Left ventricle myocardium superior (tissue), 1 donor: ENCODE results near the gene FRZB. TPM values are rescaled to one million over a fixed set of nuclear protein-coding genes. Genes with fewer than 3 reads are reported as not detected.

Source experiments
- ATAC-seq: fragments of 200-7000 bp; cut with Tn5 transposase; one replicate; pipeline ENCODE4 v1.9.1; 2020; ENCODE audit warnings: mild to moderate bottlenecking, moderate library complexity
- DNase-seq: peaks from one replicate; pipeline ENCODE4 v3.0.0-alpha.2; 2020
- intact Hi-C: fragments of 100-400 bp; cut with micrococcal nuclease; formaldehyde crosslinking; loops from one replicate; pipeline ENCODE4 v1.11.0; 2022
- total RNA-seq: library from RNA; stranded (reverse); fragmentation: NEBNext Ultra II Directional; extraction: Animal tissue kit (Norgen Biotek cat#: 25700); gene quantifications from one replicate; pipeline ENCODE4 v1.2.1, GENCODE V29; 2021
- donor health status: DM: no; HTN: yes; CAD: no; lungs with severe emphysema.

The FRZB gene
- total RNA-seq, 1 donor from 2014 or later = 1.1 TPM

- DNase-seq = no peak
- no peak for ATAC-seq
- intact Hi-C loops = no loop called here
Observed at GRCh38 chr2:182854375-182855105, 11.9 kb downstream of the FRZB start.

DNA sequence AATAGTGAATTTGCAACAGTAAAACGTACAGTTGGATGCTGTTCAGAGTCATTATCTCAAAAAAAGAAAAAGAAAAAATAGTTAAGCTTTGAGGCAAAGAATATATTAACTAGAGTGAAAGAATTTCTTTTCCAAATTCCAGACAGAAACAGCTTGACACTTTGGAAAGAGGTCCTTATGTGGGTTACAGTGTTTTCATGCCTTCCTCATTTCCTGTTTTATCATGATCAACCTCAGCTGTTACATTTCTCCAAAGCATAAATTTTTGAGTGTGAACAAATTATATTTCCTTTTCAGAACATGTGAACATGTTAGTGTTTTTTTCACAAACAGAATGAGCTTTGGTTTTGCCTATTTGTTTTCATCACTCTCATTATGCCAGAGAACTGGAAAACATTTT lies 13.6 kb downstream of the FRZB start:
- no peak for ATAC-seq
- intact Hi-C loops = no loop called here
- no peak for DNase-seq

DNA sequence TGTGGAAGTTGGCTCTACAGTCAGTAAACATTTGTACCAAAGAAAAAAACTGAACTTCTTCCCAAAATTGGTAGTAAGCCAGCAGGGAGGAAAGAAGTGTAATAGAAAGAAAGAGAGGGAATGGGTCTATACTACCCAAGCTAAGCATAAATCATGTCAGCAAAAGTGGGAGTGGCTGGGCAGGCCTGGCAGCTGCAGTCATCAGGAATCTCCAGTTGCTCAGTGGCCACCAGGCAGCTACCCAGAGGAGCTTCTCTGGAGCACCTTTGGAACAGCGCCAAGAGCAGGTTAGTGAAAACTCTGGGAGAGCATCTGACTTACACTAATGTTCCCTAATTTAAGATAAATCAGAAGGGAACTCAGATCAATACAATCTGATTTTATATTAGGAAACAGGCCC lies 14.3 kb downstream of the FRZB start:
- ATAC-seq = no peak
- intact Hi-C loops = no loop called here
- no peak for DNase-seq

GRCh38 chr2:182845794-182846417 lies 20.5 kb downstream of the FRZB start:
- intact Hi-C loops = no loop called here
- no peak for DNase-seq
- ATAC-seq = no peak

- intact Hi-C loops = no loop called here
- DNase-seq = no peak
- ATAC-seq = no peak
Observed at GRCh38 chr2:182836451-182836850, 30.0 kb downstream of the FRZB start.

DNA sequence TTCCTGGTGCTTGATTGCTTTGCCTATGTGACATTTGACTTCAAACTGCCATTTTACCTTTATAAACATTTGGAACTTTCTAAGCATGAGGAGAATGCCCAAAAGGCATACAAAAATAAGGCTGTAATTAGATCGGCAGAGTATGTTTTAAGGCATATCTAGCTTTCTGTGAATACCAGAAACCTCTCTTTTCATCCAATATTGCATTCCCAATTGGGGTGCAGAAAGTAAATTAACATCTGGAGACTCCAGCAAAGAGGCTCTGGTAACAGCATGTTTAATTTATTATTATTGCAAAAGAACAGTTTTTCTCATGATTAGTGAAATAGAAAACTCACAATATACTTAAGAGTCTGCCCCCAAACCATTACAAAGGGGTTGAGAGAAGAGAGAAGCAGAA lies 32.1 kb downstream of the FRZB start:
- ATAC-seq (no peak), DNase-seq (no peak)
- intact Hi-C loops = no loop called here

DNA sequence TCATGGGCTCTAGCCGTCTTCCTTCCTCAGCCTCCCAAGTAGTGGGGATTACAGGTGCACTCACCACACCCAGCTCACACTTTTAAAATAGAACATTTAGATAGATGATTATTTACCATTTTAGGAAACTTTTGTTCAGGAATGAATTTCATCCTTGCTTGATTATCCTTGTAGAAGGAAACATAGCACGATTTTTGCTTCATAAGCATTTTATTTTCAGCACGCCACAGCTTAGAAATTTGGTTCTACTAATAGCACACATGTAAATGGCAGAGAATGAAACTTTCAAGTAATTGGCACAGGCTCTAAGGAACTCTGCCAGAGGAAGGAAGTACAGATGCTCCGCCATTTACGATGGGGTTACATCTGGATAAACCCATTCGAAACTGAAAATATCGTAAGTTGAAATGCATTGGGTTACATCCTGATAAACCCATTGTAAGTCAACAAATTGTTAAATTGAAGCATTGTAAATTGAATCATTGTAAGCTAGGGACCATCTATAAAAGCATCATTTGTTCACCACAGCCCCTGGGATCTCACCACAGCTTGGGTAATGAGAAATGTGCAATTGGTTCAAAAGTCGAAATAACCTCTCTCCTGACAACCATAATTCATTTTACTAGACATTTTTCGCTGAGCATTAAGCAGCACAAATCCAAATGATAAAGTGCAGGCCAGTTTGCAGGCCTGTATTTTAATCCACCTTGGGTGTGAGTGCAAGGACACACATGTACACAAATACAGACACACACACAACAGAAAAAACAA lies 33.2 kb downstream of the FRZB start:
- DNase-seq (no peak), ATAC-seq (no peak)
- intact Hi-C loops = no loop called here

- ATAC-seq = no peak
- intact Hi-C loops = no loop called here
- DNase-seq = no peak
Observed at GRCh38 chr2:182831921-182832320, 34.5 kb downstream of the FRZB start.

GRCh38 chr2:182831101-182831500 lies 35.3 kb downstream of the FRZB start:
- no peak for ATAC-seq
- DNase-seq = no peak
- intact Hi-C loops = no loop called here

- DNase-seq (no peak), ATAC-seq (no peak)
- intact Hi-C loops = no loop called here
Observed at GRCh38 chr2:182827182-182827879, 39.1 kb downstream of the FRZB start.

DNA sequence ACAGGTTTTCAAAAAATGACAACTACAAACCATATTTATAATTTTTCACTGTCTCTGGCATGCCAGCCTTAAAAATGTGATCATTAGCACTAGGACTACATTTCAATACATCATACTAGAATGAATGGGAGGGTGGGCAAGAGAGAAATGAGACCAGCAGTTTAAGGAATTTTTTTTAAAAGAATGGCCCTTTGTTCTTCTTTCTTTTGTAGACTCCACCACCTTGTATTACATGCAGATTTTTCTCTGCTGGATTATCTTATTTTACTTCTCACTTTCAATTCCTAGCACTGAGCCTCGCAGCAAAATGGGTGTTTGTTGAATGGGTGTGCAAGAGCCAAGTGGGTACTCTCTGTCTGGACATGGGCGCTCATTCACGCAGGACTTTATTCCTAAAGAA lies 39.9 kb downstream of the FRZB start:
- ATAC-seq (no peak), DNase-seq (no peak)
- intact Hi-C loops = no loop called here

DNA sequence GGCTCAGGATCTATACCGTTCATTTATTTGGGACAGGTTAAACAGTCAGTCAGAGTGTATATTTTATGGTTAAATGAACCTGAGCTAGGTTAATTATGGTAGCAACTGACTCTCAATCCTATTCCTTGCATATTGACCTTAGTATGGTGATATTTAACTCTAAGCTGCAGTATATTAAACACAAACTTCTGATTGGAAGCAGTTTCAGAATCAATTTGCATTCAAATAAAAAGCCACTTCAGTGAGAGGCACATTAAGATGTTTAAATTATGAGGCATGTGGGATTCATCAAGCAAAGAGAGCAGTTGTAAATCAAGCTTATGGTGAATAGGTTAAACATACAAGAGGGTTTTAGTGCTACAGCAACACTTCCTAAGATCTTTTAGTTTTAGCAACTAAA lies 40.4 kb downstream of the FRZB start:
- no peak for DNase-seq
- intact Hi-C loops = no loop called here
- no peak for ATAC-seq

DNA sequence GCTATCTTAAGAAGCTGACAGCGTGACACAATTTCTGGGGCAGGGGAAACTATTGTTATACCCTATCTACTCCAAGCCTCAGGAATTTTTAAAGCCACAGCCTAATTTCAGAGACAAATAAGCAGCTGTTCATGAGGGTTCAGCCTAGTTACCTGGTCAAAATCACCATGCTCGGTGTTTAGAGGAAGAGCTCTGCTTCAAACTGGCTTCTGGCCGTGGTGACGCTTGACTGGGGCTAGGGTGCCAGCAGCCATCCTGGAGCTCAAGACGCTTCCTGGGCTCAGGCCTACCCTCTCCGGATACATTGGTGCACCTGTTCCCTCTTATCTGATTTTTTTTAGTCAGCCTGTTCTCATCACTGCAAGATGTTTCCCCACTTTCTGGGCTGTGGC lies 41.7 kb downstream of the FRZB start:
- intact Hi-C loops = no loop called here
- DNase-seq (no peak), ATAC-seq (no peak)

DNA sequence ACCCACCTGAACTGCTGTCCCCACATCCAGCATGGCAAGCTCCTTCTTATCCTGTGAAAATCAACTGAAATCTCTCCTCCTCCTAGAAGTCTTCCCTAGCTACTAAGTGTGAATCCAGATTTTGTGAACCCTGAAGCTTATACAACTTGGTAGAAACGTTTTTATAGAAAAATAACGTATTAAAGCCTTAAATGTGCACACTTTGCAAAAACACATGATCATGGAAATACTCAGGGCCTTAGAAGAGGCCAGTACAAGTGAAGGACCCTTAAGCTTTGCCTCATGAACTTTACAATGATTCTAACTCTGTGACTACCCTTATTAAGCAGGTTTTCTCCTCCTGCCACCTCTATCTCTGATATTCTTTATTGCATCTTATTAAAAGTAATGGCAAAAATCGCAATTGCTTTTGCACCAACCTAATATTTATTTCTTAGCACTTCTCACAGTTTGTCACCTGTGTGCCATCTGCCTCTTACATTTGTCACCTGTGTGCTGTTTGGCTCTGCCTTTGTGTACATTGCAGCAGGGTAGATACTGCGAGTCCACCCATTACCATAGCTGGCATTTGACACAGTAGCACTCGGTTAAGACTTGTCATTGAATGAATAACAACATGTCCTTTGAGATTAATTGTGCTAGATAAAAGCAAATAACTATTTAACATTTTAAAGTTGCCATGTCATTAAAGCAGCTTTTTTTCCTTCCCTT lies 42.2 kb downstream of the FRZB start:
- ATAC-seq (no peak), DNase-seq (no peak)
- intact Hi-C loops = no loop called here

GRCh38 chr2:182822733-182823132 lies 43.7 kb downstream of the FRZB start:
- intact Hi-C loops = no loop called here
- DNase-seq (no peak), ATAC-seq (no peak)

DNA sequence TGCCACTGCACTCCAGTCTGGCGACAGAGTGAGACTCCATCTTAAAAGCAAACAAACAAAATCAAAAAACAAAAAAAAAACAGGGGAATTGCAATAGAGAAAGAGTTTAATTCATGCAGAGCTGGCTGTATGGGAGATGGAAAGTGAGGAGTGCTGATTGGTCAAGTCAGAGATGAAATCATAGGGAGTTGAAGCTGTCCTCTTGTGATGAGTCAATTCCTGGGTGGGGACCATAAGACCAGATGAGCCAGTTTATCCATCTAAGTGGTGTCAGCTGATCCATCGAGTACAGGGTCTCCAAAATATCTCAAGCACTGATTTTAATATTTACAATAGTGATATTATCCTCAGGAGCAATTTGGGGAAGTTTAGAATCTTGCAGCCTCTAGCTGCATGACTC lies 45.3 kb downstream of the FRZB start:
- no peak for ATAC-seq
- intact Hi-C loops = no loop called here

DNA sequence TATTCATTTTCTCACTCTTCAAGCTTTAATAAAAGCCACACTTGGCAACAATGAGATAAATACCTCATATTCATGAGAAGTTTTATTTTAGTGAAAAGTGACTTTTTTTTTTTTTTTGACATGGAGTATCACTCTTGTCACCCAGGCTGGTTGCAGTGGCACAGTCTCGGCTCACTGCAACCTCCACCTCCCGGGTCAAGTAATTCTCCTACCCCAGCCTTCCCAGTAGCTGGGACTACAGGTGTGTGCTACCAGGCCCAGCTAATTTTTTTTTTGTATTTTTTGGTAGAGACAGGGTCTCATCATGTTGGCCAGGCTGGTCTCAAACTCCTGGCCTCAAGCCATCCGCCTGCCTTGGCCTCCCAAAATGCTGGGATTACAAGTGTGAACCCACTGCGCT lies 47.0 kb downstream of the FRZB start:
- intact Hi-C loops = no loop called here
- ATAC-seq (no peak), DNase-seq (no peak)

More for the DNA sequence above, 45.3 kb downstream of the FRZB start:
- no peak for DNase-seq

DNA sequence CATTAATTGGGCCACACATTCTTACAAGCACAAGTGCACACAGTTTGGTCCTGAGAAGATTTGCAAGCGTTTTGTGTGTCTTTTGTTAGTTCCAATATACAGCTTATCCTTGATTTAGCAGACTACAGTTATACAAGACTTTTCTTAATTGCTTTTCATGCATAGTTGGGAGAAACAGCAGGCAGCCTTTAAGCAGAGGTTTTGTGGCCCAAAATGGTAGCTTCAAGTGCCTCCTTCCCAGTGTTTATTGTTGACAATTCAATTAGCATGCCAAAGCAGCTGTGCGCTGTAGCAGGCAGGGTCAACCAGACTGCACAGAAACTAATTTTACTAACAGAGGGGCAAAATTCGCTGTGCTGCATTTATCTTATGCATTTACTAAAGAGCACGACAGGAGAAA lies 47.5 kb downstream of the FRZB start:
- no peak for DNase-seq
- ATAC-seq = no peak
- intact Hi-C loops = no loop called here

DNA sequence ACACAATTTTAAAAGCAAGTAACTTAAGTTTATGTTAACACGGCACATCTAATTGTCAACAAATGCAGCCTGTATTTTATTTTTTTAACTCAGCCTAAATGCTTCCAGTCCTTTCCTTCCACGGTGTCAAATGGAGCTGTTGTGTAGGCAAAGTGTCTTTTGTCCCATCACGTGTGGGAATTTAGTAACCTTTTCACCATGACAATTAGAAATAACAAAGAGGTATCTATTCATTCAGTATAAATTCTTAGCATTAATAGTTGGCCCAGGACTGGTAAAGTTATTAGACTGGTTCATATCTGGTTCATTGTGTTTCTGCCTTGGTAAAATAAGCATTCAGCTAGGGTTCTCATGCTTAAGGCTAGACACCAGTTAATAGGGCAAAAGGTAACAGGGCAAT lies 47.9 kb downstream of the FRZB start:
- no peak for DNase-seq
- ATAC-seq = no peak
- intact Hi-C loops = no loop called here
